ENCODE results near the gene CAMLG. TPM values are rescaled to one million over a fixed set of nuclear protein-coding genes. Genes with fewer than 3 reads are reported as not detected.
"Not testable (repeated sequence)": the region's sequence is repeated elsewhere in the genome, so short reads cannot be mapped to it uniquely, and the experiment has no call there.

Gene CAMLG
- total RNA-seq, 1 donor: 51.2 TPM

GRCh38 chr5:134749415-134749814, 11.1 kb downstream of the CAMLG start:
- DNase-seq (ENCODE audit: low read depth): no peak
- no peak for TF ChIP-seq CTCF (IDR thresholded peaks at IDR 0.05; ENCODE audit: insufficient read depth, low read length)
- H3K4me3 ChIP-seq (ENCODE audit: low read depth, low read length): no peak overlapping the region

GRCh38 chr5:134758176-134758503, 19.8 kb downstream of the CAMLG start:
- peak overlapping the region; percentile 80 for H3K4me3 ChIP-seq (ENCODE audit: low read depth, low read length)
- TF ChIP-seq CTCF (IDR thresholded peaks at IDR 0.05; ENCODE audit: insufficient read depth, low read length): no peak
- no peak for DNase-seq (ENCODE audit: low read depth)

GRCh38 chr5:134758504-134759341, 20.4 kb downstream of the CAMLG start, which contains the start of gene DDX46:
DDX46 (plus strand) TSS chr5:134758779; CDS start chr5:134758939, 160 bp downstream.
- peak; percentile 74 for TF ChIP-seq CTCF (IDR thresholded peaks at IDR 0.05; ENCODE audit: insufficient read depth, low read length)
- peak within 1 kb of the TSS; percentile 80 for H3K4me3 ChIP-seq (ENCODE audit: low read depth, low read length)
- DNase-seq (ENCODE audit: low read depth): peak; percentile 86

- DNase-seq (ENCODE audit: low read depth); H3K4me3 ChIP-seq (ENCODE audit: low read depth, low read length): not testable (repeated sequence)
These were observed 29.4 kb downstream of the CAMLG start for GRCh38 chr5:134767528-134768291.

GRCh38 chr5:134769206-134769605, 30.9 kb downstream of the CAMLG start:
- DNase-seq (ENCODE audit: low read depth): peak; percentile 63
- H3K4me3 ChIP-seq (ENCODE audit: low read depth, low read length): no peak overlapping the region
- TF ChIP-seq CTCF (IDR thresholded peaks at IDR 0.05; ENCODE audit: insufficient read depth, low read length): no peak

GRCh38 chr5:134772461-134773125, 34.2 kb downstream of the CAMLG start:
- no peak for TF ChIP-seq CTCF (IDR thresholded peaks at IDR 0.05; ENCODE audit: insufficient read depth, low read length)
- no peak for DNase-seq (ENCODE audit: low read depth)
- no peak overlapping the region for H3K4me3 ChIP-seq (ENCODE audit: low read depth, low read length)

GRCh38 chr5:134777366-134777765, 39.0 kb downstream of the CAMLG start:
- DNase-seq (ENCODE audit: low read depth): no peak
- no peak overlapping the region for H3K4me3 ChIP-seq (ENCODE audit: low read depth, low read length)
- no peak for TF ChIP-seq CTCF (IDR thresholded peaks at IDR 0.05; ENCODE audit: insufficient read depth, low read length)
